Activated CD4-positive, alpha-beta T cell treated with anti-CD3 and anti-CD28 coated beads, Interleukin-10, Interleukin-2, amounts not matched to agents 100 ng/mL and 50 ng/mL, durations not matched to agents 16 hours and 8 hours (primary cell): Measurements from ENCODE around the gene KCNS1.

Experiments used
- DNase-seq: peaks from one replicate; pipeline ENCODE4 v3.0.0-alpha.2; 2020

The KCNS1 gene

DNA sequence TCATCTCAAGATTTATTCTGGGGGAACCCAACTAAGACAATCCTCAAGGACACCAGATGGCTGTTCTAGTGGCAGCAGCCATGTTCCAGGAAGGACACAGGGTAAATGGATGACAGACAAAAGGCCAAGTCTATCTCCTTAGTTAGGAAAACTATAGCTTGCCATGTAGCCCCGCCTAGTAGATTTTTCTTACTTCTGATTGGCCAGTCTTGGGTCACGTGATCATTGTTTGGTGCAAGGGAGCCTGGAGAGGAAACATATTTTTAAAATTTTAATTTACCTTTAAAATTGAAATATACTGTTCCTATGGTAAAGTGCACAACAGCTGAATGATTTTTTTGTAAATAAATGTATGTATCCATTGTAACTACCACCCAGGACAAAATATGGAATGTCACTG lies 4.4 kb upstream of the KCNS1 start:
- DNase-seq, result no peak

DNA sequence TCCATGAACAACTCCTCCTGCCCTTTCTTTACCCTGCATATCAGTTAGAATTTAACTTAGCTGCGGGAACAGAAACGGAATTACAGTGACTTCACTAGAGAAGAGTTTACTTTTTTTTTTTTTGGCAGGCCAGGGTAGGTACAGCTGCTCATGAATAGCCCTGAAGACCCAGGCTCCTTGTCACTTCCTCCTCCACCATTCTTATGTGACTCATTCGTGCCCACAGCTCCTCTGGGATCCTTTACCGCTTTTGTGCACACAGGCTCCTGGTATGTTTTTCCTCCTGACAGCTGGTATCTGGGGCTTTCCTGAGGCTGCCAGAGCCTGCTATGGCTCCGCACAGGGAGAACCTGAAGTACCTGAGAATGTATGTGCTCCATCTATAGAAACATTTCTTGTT lies 3.9 kb upstream of the KCNS1 start:
- no peak for DNase-seq

DNA sequence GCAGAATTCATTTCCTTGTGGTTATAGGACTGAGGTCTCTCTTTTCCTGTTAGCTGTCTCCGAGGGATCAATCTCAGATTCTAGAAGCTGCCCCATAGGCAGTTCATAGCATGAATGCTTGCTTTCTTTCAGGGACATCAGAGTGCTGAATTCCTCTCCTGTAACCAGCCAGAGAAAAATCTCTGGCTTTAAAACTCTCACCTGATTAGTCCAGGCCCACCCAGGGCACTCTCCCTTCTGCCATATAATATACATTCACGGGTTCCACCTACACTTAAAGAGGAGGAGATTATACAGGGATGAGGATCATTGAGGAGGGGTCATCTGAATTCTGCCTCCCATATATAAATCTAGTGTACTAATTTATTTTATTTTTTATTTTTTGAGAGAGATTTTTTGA lies 2.1 kb upstream of the KCNS1 start:
- no peak for DNase-seq

DNA sequence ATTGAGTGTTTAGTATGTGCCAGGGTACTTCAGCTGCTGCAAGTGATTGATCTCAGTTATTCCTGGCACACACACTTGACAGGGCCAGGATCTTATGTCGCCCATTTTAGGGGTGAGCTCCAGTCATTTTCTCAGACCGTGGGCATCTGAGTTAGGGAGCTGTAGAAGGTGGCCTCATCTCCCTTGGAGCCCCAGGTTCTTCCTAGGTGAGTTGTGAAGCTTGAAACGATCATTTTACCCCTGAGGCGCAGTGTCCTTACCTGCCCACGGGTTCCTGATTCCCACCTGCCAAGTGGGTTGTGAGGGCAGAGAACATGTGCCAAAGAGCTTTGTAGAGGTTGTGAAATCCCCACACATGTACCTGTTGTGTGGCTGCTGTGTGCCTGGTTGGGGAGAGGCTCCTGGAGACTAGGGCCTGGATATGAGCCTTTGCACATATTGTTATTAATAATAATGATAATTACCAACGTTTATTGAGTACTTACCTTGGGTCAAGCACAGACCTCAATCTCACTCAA lies 465 bp upstream of the KCNS1 start:
- DNase-seq, result no peak

DNA sequence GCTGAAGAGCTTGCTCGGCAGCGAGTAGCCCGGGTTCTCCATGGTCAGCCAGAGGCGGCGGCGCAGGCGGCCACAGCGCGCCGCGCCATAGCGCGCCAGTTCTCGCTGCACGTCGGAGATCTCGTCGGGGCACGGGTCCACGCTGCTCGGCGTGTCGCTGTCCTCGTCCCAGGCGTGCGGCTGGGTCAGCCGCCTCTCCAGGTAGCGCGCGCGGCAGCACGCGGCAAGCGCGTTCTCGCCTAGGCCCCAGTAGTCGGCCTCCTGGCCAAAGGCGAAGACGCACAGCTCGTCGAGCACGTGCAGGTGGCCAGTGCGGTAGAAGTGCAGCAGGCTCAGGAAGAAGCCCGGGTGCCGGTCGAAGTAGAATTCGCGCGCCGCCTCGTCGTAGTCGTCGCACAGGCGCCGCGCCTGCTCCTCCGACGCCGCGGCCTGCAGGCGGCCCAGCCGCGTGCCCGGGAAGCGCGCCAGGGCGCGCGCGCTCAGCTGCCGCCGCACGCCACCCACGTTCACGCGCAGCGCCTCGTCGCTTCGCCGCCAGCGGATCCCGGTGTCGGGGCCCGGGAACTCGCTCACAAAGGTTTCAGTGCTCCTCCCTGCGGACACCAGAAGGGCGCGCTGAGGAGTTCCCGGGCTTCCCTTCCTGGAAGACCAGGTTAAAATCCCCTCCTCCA lies 2.7 kb downstream of the KCNS1 start:
- peak; percentile 20 for DNase-seq

- peak; percentile 59 for DNase-seq
Measured at GRCh38 chr20:45097485-45098102, 3.3 kb downstream of the KCNS1 start.

DNA sequence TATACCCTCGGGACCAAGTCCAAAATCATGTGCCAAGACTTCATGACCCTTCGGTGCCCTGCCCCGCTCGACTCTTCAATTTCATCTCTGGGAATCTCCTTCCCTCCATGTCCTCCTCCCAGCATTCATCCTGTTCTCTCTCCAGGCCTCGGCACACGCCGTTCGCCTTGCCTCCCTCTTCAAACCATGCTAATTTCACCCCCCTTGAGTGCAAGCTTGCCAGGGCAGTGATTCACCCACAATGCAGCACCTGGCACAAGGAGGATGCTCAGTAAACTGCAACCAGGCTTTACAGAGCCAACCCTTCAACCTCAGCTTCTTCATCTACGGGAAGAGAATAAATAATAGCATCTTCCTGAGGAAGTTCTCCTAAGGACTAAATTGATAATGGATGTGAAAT lies 4.1 kb downstream of the KCNS1 start:
- DNase-seq, result no peak

DNA sequence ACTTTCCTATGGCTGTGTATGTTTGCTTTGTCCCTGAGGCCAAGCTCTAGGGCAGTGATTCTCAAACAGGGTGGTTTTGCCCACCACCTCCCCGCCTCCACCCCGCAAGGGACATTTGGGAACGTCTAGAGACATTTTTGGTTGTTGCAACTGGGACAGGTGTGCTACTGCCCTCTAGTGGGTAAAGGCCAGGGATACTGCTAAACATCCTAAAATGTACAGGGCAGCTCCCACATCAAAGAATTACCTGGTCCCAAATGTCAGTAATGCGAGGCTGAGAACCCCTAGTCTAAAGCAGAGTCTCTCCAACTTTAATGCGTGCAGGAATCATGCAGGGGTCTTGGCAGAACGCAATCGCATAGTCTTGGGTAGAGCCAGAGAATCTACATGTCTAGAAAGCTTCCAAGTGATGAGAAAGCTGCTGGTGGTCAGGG lies 5.1 kb downstream of the KCNS1 start:
- DNase-seq, result peak; percentile 78

GRCh38 chr20:45094864-45095574 lies 5.9 kb downstream of the KCNS1 start:
- DNase-seq, result no peak

DNA sequence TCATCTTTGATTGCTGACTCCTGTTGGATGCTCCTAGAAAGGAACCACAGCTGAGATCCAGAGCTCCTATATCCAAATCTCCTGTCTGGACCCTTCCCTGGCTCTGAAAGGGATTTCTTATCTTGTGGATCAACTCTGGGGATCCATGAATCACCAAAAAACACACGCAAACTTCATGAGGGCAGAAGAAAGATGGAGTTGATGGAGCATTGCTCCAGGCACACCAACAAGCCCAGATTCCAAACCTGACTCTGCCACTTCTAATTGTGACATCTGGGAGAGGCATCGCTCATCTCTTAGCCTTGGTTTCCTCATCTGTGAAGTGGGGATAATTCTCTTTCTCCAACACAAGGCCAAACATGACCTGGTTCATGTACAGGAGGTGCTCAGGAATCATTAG lies 6.7 kb downstream of the KCNS1 start:
- DNase-seq, result no peak

- DNase-seq, result no peak
Measured at GRCh38 chr20:45092898-45093297, 8.0 kb downstream of the KCNS1 start.

GRCh38 chr20:45091366-45091765 lies 9.6 kb downstream of the KCNS1 start:
- DNase-seq, result no peak

- DNase-seq, result no peak
Measured at GRCh38 chr20:45090481-45090880, 10.4 kb downstream of the KCNS1 start.

- DNase-seq, result no peak
Measured at GRCh38 chr20:45088247-45088646, 12.7 kb downstream of the KCNS1 start.

GRCh38 chr20:45087814-45088213 lies 13.1 kb downstream of the KCNS1 start:
- no peak for DNase-seq

GRCh38 chr20:45087097-45087790 lies 13.7 kb downstream of the KCNS1 start:
- DNase-seq, result no peak

GRCh38 chr20:45085867-45086266 lies 15.1 kb downstream of the KCNS1 start:
- no peak for DNase-seq

- DNase-seq, result no peak
Measured at GRCh38 chr20:45085289-45085688, 15.6 kb downstream of the KCNS1 start.

- DNase-seq, result no peak
Measured at GRCh38 chr20:45083127-45083526, 17.8 kb downstream of the KCNS1 start.

DNA sequence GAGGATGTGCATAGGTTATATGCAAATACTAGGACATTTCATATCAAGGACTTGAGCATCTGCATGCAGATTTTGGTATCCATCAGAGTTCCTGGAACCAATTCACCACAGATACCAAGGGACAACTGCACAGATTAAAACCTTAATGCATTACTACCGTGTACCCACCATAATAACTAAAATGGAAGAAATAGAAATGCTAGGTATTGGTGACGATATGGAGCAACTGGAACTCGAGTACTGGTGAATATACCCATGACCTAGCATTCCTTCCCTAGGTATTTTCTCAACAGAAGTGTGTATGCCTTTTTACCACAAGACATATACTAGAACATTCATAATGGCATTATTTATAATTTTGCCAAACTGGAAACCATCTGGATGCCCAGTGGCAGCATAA lies 18.5 kb downstream of the KCNS1 start:
- DNase-seq, result no peak

- no peak for DNase-seq
Measured at GRCh38 chr20:45080867-45081624, 19.9 kb downstream of the KCNS1 start.

DNA sequence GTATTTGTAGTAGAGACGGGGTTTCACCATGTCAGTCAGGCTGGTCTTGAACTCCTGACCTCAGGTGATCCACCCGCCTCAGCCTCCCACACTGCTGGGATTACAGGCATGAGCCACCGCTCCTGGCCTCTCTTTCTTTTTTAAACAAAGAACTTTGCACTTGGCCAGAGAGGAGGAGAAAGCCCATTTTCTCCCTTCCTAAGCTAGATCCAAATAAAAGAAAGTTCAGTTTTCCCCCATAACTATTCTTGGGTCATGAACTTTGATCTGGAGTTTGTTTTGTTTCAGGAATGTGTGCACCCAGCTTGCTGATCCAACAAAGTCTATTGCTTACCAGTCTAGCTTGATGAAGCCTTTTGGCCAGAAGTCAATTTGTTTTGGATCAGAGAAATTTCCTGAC lies 23.4 kb downstream of the KCNS1 start:
- no peak for DNase-seq

DNA sequence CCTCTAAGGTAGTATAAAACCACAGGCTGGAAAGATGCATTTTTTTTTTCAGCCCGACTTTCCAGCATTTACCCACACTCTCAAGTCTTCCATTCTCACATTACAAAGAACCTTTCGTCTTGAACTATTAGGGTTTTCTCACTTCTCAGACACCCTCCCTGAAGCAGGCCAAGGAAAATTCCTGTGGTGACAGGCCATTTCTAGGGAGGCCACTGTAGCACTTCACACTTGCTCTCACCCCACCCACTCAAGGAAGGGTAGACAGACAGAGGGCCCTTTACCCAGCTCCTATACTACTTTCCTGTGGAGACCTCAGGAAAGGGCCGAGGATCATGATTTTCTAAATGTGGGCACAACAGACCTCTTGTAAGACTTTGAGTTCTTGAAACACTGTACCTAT lies 27.7 kb downstream of the KCNS1 start:
- no peak for DNase-seq
